Lower lobe of right lung (tissue), 2 donors: Measurements from ENCODE around the gene ARHGAP11A. TPM values are rescaled to one million over a fixed set of nuclear protein-coding genes. Genes with fewer than 3 reads are reported as not detected.
A peak's percentile ranks its signal among the peaks of the same experiment; 100 is the strongest.

Experiments
- ATAC-seq, 2 donors: fragments of 200-7000 bp; cut with Tn5 transposase; one replicate each; pipeline ENCODE4 v1.9.1; 2020 to 2022; ENCODE audit warnings: mild to moderate bottlenecking in 2 of 2, moderate library complexity in 2 of 2
- DNase-seq: peaks from one replicate; pipeline ENCODE4 v3.0.0-alpha.2; 2020
- H3K27ac ChIP-seq: fragments of 200-600 bp; one replicate; pipeline ENCODE4 v1.8.0; 2022
- H3K27me3 ChIP-seq: fragments of 200-600 bp; one replicate; pipeline ENCODE4 v1.8.0; 2022; ENCODE audit warnings: low read depth
- H3K36me3 ChIP-seq: fragments of 200-600 bp; one replicate; pipeline ENCODE4 v1.8.0; 2022; ENCODE audit warnings: mild to moderate bottlenecking
- H3K4me1 ChIP-seq: fragments of 200-600 bp; one replicate; pipeline ENCODE4 v1.8.0; 2022
- H3K4me3 ChIP-seq: fragments of 200-600 bp; one replicate; pipeline ENCODE4 v1.8.0; 2022; ENCODE audit warnings: mild to moderate bottlenecking
- H3K9me3 ChIP-seq: fragments of 200-600 bp; one replicate; pipeline ENCODE4 v1.8.0; 2022
- intact Hi-C: fragments of 100-400 bp; cut with DNase I; formaldehyde crosslinking; loops from one replicate; pipeline ENCODE4 v1.11.0; 2022
- total RNA-seq: library from RNA; stranded (reverse); fragmentation: NEBNext Ultra II Directional; extraction: Animal tissue kit (Norgen Biotek cat#: 25700); gene quantifications from one replicate; pipeline ENCODE4 v1.2.1, GENCODE V29; 2021
- TF ChIP-seq, protein P1 (sequence below): fragments of 200-600 bp; IDR thresholded peaks from one replicate; pipeline ENCODE4 v1.8.0; 2022; ENCODE audit warnings: antibody characterized with exemption, mild to moderate bottlenecking
- donor health status: DM: no; HTN: yes; CAD: no; lungs with severe emphysema.

ARHGAP11A gene
- total RNA-seq, 1 donor from 2014 or later = 4.9 TPM

DNA sequence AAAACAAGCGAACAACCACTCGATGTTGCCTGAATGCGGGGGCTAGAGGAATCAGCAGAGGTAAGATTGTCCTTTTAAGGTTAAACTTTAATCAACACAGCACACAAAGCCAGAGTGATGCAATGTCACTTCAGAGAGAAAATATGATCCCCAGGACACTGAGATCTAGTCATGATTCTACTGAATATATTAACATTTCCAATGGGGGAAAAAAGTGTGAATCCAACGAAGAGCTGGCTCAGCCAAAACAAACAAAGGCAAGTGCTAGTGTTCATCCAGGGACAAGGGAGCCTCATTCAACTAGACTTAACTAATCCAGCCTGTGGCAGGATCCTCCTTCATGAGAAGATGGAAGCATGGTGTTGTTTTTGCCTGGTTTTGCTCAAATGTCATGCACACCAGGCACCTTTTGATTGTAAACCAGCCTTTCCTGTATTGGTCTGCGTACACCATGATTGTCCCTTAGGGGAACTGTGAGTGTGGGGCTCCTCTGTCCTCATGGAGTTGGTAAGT lies 62.0 kb downstream of the ARHGAP11A start:
- Histone ChIP-seq H3K27ac (no peak overlapping the region), H3K4me1 (peaks cover 3% of the 10 kb centered on the region), H3K9me3 (no peaks in the 10 kb centered on the region), H3K36me3 (no peaks in the 10 kb centered on the region), H3K27me3 (no peaks in the 10 kb centered on the region), H3K4me3 (no peak overlapping the region)
- ATAC-seq (no peak), DNase-seq (no peak)
- intact Hi-C loops = no loop called here
- TF ChIP-seq, protein P1, sequence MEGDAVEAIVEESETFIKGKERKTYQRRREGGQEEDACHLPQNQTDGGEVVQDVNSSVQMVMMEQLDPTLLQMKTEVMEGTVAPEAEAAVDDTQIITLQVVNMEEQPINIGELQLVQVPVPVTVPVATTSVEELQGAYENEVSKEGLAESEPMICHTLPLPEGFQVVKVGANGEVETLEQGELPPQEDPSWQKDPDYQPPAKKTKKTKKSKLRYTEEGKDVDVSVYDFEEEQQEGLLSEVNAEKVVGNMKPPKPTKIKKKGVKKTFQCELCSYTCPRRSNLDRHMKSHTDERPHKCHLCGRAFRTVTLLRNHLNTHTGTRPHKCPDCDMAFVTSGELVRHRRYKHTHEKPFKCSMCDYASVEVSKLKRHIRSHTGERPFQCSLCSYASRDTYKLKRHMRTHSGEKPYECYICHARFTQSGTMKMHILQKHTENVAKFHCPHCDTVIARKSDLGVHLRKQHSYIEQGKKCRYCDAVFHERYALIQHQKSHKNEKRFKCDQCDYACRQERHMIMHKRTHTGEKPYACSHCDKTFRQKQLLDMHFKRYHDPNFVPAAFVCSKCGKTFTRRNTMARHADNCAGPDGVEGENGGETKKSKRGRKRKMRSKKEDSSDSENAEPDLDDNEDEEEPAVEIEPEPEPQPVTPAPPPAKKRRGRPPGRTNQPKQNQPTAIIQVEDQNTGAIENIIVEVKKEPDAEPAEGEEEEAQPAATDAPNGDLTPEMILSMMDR = no peak

DNA sequence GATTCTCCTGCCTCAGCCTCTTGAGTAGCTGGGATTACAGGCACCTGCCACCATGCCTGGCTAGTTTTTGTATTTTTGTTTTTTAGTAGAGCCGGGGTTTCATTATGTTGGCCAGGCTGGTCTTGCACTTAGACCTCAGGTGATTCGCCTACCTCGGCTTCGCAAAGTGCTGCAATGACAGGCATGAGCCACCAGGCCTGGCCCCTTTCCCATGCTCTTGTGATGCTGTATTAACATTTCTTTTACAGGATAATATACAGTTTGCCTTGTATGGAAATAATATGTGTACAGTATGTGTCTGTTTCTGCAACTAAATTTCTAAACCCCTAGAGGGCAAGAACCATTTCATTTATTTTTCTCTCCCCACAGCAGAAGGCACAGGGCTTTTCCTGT lies 64.0 kb downstream of the ARHGAP11A start:
- intact Hi-C loops = no loop called here
- Histone ChIP-seq H3K4me1 (peaks cover 7% of the 10 kb centered on the region), H3K36me3 (no peaks in the 10 kb centered on the region), H3K4me3 (no peak overlapping the region), H3K27ac (no peak overlapping the region), H3K9me3 (no peaks in the 10 kb centered on the region), H3K27me3 (no peaks in the 10 kb centered on the region)
- DNase-seq (no peak), ATAC-seq (no peak)
- TF ChIP-seq, protein P1 = no peak

DNA sequence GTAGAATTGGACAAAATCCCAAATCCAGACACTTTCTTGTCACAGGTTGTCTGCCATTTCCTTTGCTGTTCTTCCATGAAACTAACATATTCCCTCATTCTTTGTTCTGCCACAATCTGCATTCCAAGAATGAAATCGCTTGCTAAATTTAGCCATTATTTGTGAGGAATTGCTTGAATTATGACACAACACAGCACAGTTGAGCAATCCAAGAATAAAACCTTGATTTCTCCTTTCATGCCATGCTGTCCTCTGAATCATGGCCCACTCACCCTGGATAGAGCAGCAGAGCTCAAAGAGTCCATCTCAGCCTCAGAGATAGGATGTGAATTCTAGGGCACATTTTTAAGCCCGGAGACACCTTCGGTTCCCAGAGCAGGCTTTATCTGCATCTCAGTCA lies 67.3 kb downstream of the ARHGAP11A start:
- H3K27me3 ChIP-seq = no peaks in the 10 kb centered on the region
- H3K4me3 ChIP-seq = no peak overlapping the region
- H3K9me3 ChIP-seq = no peaks in the 10 kb centered on the region
- intact Hi-C loops = no loop called here
- TF ChIP-seq, protein P1 = no peak
- no peak overlapping the region for H3K27ac ChIP-seq
- no peaks in the 10 kb centered on the region for H3K36me3 ChIP-seq
- ATAC-seq (peak; percentile 57 to 65), DNase-seq (no peak)
- peaks cover 7% of the 10 kb centered on the region for H3K4me1 ChIP-seq

DNA sequence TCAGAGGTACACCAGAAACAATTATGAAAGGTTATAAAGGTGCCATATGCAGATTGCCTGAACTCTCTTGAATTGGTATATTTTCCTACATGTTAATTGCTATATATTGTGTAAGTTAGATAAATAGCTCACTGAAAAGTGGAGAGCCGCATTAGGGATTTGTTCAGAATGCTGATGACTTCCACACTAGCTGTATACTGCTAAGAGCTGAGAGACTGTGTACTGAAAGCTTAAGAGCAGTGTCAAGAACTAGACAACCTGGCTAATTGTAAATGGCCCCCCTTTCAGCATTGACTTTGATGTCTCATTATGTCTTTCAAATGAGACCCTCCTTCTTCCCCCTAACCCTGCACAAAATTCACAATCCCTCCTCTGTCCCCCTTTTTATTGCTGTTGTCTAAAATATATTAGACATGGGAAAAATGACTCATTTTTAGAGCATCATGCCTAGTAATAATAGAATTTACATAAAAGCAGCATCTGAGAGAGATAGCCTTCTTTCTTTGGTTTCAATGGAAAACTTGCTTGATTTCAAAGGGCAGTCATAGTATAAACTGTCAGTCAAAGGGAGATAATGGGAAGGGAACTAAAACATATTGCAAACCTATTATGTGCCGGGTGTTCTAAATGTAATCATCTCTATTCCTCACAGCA lies 67.8 kb downstream of the ARHGAP11A start:
- Histone ChIP-seq H3K4me3 (no peak overlapping the region), H3K36me3 (no peaks in the 10 kb centered on the region), H3K27ac (no peak overlapping the region), H3K4me1 (peaks cover 7% of the 10 kb centered on the region), H3K27me3 (no peaks in the 10 kb centered on the region), H3K9me3 (no peaks in the 10 kb centered on the region)
- TF ChIP-seq, protein P1 = no peak
- no peak for ATAC-seq
- intact Hi-C loops = no loop called here
- no peak for DNase-seq

DNA sequence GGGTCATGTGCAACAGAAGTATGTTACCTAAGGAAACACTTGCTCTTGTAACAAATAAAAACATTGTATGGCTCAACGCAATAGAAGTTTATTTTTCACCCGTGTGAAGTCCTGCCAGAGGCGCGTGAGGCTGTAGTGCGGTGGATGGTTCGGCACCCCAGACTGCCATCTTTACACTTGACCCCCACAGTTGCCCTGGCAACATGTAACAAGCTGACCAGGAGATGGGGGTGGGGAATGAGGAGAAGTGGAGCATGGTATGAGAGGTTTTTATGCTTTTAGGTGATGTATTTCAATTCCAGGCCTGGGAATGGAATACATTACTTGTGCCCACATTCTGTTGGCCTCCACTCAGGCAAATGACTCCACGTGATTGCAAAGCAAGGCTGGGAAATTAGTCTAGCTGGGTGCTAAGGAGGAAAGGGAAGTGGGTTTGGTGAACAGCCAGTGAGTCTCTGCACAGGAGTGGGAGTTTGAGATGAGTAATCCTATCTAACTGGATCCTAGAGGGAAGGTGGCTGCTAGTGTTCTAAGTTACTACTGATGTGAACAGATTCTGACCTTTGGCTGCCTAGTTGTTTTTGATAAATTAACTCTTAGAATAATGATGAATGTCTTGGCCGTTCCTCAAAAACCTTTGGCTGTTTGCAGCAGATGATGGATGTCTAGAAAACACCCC lies 68.7 kb downstream of the ARHGAP11A start:
- H3K36me3 ChIP-seq = no peaks in the 10 kb centered on the region
- TF ChIP-seq, protein P1 = no peak
- DNase-seq (no peak), ATAC-seq (peak; percentile 74 to 77)
- H3K4me1 ChIP-seq = peaks cover 7% of the 10 kb centered on the region
- no peak overlapping the region for H3K27ac ChIP-seq
- no peak overlapping the region for H3K4me3 ChIP-seq
- no peaks in the 10 kb centered on the region for H3K9me3 ChIP-seq
- H3K27me3 ChIP-seq = no peaks in the 10 kb centered on the region
- intact Hi-C loops = no loop called here
